Breast epithelium (tissue), 3 donors: ENCODE results near the gene C1QL2.

Experiments used
- CTCF ChIP-seq, 3 donors: fragments of 450-650 bp; IDR thresholded peaks; one replicate each; pipeline ENCODE4 v1.5.1; 2016 to 2017; ENCODE audit warnings: antibody characterized with exemption in 3 of 3, mild to moderate bottlenecking in 3 of 3, moderate library complexity in 3 of 3
- POLR2A ChIP-seq: fragments of 450-650 bp; IDR thresholded peaks from one replicate; pipeline ENCODE4 v1.6.1; 2016; ENCODE audit warnings: antibody characterized with exemption, mild to moderate bottlenecking, moderate library complexity
- POLR2AphosphoS5 ChIP-seq, 3 donors: sonication (generic); formaldehyde crosslinking; IDR thresholded peaks; one replicate each; pipeline ENCODE4 v1.6.1; 2017; ENCODE audit warnings: antibody characterized with exemption in 3 of 3

- no peak for TF ChIP-seq CTCF (IDR thresholded peaks at IDR 0.05)
- no peak for TF ChIP-seq POLR2A
- TF ChIP-seq POLR2AphosphoS5 (IDR thresholded peaks at IDR 0.05), result no peak
Observed at GRCh38 chr2:119206201-119206600, 47.6 kb upstream of the C1QL2 start.
